K562 (cell line): Measurements from ENCODE around the gene ZSWIM1. TPM values are rescaled to one million over a fixed set of nuclear protein-coding genes. Genes with fewer than 3 reads are reported as not detected.

Source experiments
- BRCA1 ChIP-seq, 2 experiments: fragments of 450-650 bp in 1 of 2; sonication (generic) in 1 of 2; formaldehyde crosslinking in 1 of 2; IDR thresholded peaks; 2 replicates each; pipeline versions ENCODE4 v1.5.0 to v1.6.1; 2017 to 2020; ENCODE audit warnings: mild to moderate bottlenecking in 1 of 2, missing genetic modification reagents in 1 of 2
- CREM ChIP-seq: IDR thresholded peaks from 2 replicates; pipeline ENCODE4 v1.6.1; 2014; ENCODE audit warnings: antibody characterized with exemption, low read depth
- CTBP1 ChIP-seq: fragments of 450-650 bp; IDR thresholded peaks from 2 replicates; pipeline ENCODE4 v1.6.1; 2016; ENCODE audit warnings: borderline replicate concordance
- DPF2 ChIP-seq: fragments of 450-650 bp; IDR thresholded peaks from 2 replicates; pipeline ENCODE4 v1.6.1; 2016
- GTF2E2 ChIP-seq: fragments of 200-800 bp; sonication (Bioruptor generic); IDR thresholded peaks from 2 replicates; pipeline ENCODE4 v1.6.1; 2016; ENCODE audit warnings: missing genetic modification characterization, missing compliant biosample characterization
- HDAC2 ChIP-seq: fragments of 450-650 bp; IDR thresholded peaks from 2 replicates; pipeline ENCODE4 v1.6.1; 2016; ENCODE audit warnings: mild to moderate bottlenecking
- MAFK ChIP-seq: IDR thresholded peaks from 2 replicates; pipeline ENCODE4 v1.6.1; 2011; ENCODE audit warnings: low read length, improper control_type of control experiment
- MAZ ChIP-seq, 2 experiments: fragments of 450-650 bp in 1 of 2; sonication (generic) in 1 of 2; formaldehyde crosslinking; IDR thresholded peaks in 1 of 2; conservative IDR thresholded peaks in 1 of 2; 2 replicates each; pipeline versions ENCODE4 v1.4.0 to v1.5.0; 2020; ENCODE audit warnings: mild to moderate bottlenecking in 1 of 2, missing genetic modification reagents in 1 of 2
- NFXL1 ChIP-seq: fragments of 450-650 bp; formaldehyde crosslinking; IDR thresholded peaks from 2 replicates; pipeline ENCODE4 v1.4.0; 2021; ENCODE audit warnings: mild to moderate bottlenecking
- POLR2AphosphoS5 ChIP-seq: IDR thresholded peaks from 2 replicates; pipeline ENCODE4 v1.6.1; 2011; ENCODE audit warnings: mild to moderate bottlenecking, low read depth, low read length, moderate library complexity; ENCODE audit not compliant: control insufficient read depth, insufficient read depth
- RBBP5 ChIP-seq: fragments of 200-600 bp; sonication (generic); IDR thresholded peaks from 2 replicates; pipeline ENCODE4 v1.6.1; 2012; ENCODE audit warnings: borderline replicate concordance, mild to moderate bottlenecking, low read length, control low read depth, inconsistent platforms; ENCODE audit not compliant: insufficient read depth, poor library complexity, severe bottlenecking
- SMAD4 ChIP-seq: fragments of 250-450 bp; sonication (Bioruptor Pico); conservative IDR thresholded peaks from 2 replicates; pipeline ENCODE4 v1.8.0; 2021; ENCODE audit warnings: inconsistent platforms, mild to moderate bottlenecking, moderate library complexity
- SMARCC2 ChIP-seq: fragments of 450-650 bp; IDR thresholded peaks from 2 replicates; pipeline ENCODE4 v1.6.1; 2017; ENCODE audit warnings: antibody characterized with exemption, moderate library complexity, mild to moderate bottlenecking, low read depth
- STAT5A ChIP-seq: IDR thresholded peaks from 2 replicates; pipeline ENCODE4 v1.6.1; 2012; ENCODE audit warnings: low read length, inconsistent platforms, borderline replicate concordance
- TCF7L2 ChIP-seq: fragments of 150-350 bp; IDR thresholded peaks from 2 replicates; pipeline ENCODE4 v1.6.1; 2016; ENCODE audit warnings: low read depth, mild to moderate bottlenecking, low read length, moderate library complexity
- TRIM24 ChIP-seq, 2 experiments: fragments of 450-650 bp; IDR thresholded peaks; 2 replicates each; pipeline ENCODE4 v1.6.1; 2016
- ZKSCAN8 ChIP-seq: fragments of 200-800 bp; sonication (Bioruptor generic); IDR thresholded peaks from 2 replicates; pipeline ENCODE4 v1.6.1; 2016; ENCODE audit warnings: missing genetic modification characterization, missing compliant biosample characterization
- ZNF24 ChIP-seq: fragments of 450-650 bp; IDR thresholded peaks from 2 replicates; pipeline ENCODE4 v1.6.1; 2016
- ZNF347 ChIP-seq: fragments of 450-650 bp; formaldehyde crosslinking; IDR thresholded peaks from 2 replicates; pipeline ENCODE4 v1.4.0; 2020; ENCODE audit warnings: low read depth, mild to moderate bottlenecking, moderate library complexity
- ZNF444 ChIP-seq: fragments of 250-450 bp; sonication (Bioruptor Pico); IDR thresholded peaks from 2 replicates; pipeline ENCODE4 v1.4.0; 2020; ENCODE audit warnings: mild to moderate bottlenecking, moderate library complexity
- ZNF75A ChIP-seq: fragments of 450-650 bp; formaldehyde crosslinking; IDR thresholded peaks from 2 replicates; pipeline ENCODE4 v1.4.0; 2020; ENCODE audit warnings: mild to moderate bottlenecking
- polyA plus RNA-seq, 8 experiments: library from polyadenylated mRNA; depleted of rRNA in 4 of 8; stranded (reverse) in 5 of 8; unstranded in 3 of 8; fragments of >200 nt; fragmentation: Nextera tagmentation in 2 of 8; fragmentation: Illumina TruSeq in 1 of 8; extraction: Ambion mirVana in 2 of 8; extraction: Trizol in 1 of 8; gene quantifications; 2 replicates each; pipeline versions ENCODE4 v1.2.1 to v1.2.3, GENCODE V29; 2011 to 2014; ENCODE audit warnings: inconsistent platforms in 1 of 8, missing spikeins in 1 of 8
- total RNA-seq, 7 experiments: library from RNA; depleted of rRNA in 6 of 7; stranded (reverse); fragments of >200 nt in 6 of 7; fragmentation: Illumina TruSeq in 2 of 7; extraction: Trizol in 2 of 7; gene quantifications; 2 replicates each; pipeline versions ENCODE4 v1.2.1 to v1.2.3, GENCODE V29; 2011 to 2021; ENCODE audit warnings: low replicate concordance in 1 of 7
- TF ChIP-seq, protein P1 (sequence below): fragments of 450-650 bp; formaldehyde crosslinking; IDR thresholded peaks from 2 replicates; pipeline ENCODE4 v1.4.0; 2020; ENCODE audit warnings: mild to moderate bottlenecking, moderate library complexity
- TF ChIP-seq, protein P2 (sequence below), 2 experiments: fragments of 450-650 bp in 1 of 2; sonication (generic) in 1 of 2; formaldehyde crosslinking in 1 of 2; IDR thresholded peaks in 1 of 2; conservative IDR thresholded peaks in 1 of 2; 2 replicates each; pipeline versions ENCODE4 v1.6.1 to v1.8.1; 2016 to 2023; ENCODE audit warnings: mild to moderate bottlenecking in 2 of 2, moderate library complexity in 2 of 2, inconsistent platforms in 1 of 2, missing genetic modification reagents in 1 of 2
- TF ChIP-seq, protein P3 (sequence below), 2 experiments: fragments of 200-800 bp in 1 of 2; sonication (Bioruptor generic) in 1 of 2; sonication (generic) in 1 of 2; formaldehyde crosslinking in 1 of 2; IDR thresholded peaks in 1 of 2; conservative IDR thresholded peaks in 1 of 2; 2 replicates each; pipeline versions ENCODE4 v1.5.0 to v1.6.1; 2016 to 2020; ENCODE audit warnings: missing compliant biosample characterization in 1 of 2, missing genetic modification characterization in 1 of 2, missing genetic modification reagents in 1 of 2
- TF ChIP-seq, protein P4 (sequence below): sonication (generic); formaldehyde crosslinking; IDR thresholded peaks from 2 replicates; pipeline ENCODE4 v1.8.0; 2022; ENCODE audit warnings: missing genetic modification reagents, mild to moderate bottlenecking, moderate library complexity, borderline replicate concordance

The ZSWIM1 gene
- total and polyA plus RNA-seq, 9 of the 15 experiments (the other 6 are each of a cell fraction or from before 2014, with no cell fraction given) = 2.5 to 15.6 (median 9.5) TPM

DNA sequence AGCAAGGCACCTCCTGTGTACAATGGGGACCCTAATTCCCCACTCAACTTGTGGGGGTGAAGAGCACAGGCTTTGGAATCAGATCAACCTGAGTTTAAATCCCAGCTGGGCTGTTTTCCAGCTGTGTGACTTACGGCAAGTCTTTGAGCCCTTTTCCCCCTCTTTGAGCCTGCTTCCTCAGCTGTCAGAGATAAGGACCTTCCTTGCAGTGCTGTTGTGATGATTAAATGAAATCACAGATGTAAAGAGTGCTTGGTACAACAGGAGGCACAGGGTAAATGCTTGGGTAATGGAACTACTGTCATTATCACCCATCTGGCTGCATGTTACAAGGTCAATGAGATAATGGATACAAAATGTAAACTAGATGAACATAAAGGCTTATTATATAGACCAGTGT lies 44.2 kb upstream of the ZSWIM1 start (continued):
- TF ChIP-seq, protein P1, sequence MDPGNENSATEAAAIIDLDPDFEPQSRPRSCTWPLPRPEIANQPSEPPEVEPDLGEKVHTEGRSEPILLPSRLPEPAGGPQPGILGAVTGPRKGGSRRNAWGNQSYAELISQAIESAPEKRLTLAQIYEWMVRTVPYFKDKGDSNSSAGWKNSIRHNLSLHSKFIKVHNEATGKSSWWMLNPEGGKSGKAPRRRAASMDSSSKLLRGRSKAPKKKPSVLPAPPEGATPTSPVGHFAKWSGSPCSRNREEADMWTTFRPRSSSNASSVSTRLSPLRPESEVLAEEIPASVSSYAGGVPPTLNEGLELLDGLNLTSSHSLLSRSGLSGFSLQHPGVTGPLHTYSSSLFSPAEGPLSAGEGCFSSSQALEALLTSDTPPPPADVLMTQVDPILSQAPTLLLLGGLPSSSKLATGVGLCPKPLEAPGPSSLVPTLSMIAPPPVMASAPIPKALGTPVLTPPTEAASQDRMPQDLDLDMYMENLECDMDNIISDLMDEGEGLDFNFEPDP (CRISPR knock-in tag) = no peak
- peak; percentile 48; the same call in 1 of the 2 replicates for TF ChIP-seq DPF2
- TF ChIP-seq ZNF75A (CRISPR knock-in tag) = no peak
- TF ChIP-seq CREM = no peak
- peak; percentile 34; the same call in 1 of the 2 replicates for TF ChIP-seq STAT5A
- TF ChIP-seq MAZ (CRISPR knock-in tag; conservative IDR thresholded peaks at IDR 0.05 in 1 of 2, IDR thresholded peaks at IDR 0.05 in 1 of 2) = no peak
- no peak for TF ChIP-seq NFXL1 (CRISPR knock-in tag)
- TF ChIP-seq CTBP1 = peak; percentile 36; the same call in 1 of the 2 replicates
- TF ChIP-seq, protein P2, sequence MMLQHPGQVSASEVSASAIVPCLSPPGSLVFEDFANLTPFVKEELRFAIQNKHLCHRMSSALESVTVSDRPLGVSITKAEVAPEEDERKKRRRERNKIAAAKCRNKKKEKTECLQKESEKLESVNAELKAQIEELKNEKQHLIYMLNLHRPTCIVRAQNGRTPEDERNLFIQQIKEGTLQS (IDR thresholded peaks at IDR 0.05) = no peak
- TF ChIP-seq, protein P2 (CRISPR knock-in tag; conservative IDR thresholded peaks at IDR 0.05) = no peak
- TF ChIP-seq ZNF347 (CRISPR knock-in tag) = no peak
- TF ChIP-seq TCF7L2 = no peak
- TF ChIP-seq, protein P3, sequence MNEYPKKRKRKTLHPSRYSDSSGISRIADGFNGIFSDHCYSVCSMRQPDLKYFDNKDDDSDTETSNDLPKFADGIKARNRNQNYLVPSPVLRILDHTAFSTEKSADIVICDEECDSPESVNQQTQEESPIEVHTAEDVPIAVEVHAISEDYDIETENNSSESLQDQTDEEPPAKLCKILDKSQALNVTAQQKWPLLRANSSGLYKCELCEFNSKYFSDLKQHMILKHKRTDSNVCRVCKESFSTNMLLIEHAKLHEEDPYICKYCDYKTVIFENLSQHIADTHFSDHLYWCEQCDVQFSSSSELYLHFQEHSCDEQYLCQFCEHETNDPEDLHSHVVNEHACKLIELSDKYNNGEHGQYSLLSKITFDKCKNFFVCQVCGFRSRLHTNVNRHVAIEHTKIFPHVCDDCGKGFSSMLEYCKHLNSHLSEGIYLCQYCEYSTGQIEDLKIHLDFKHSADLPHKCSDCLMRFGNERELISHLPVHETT (CRISPR knock-in tag; conservative IDR thresholded peaks at IDR 0.05 in 1 of 2, IDR thresholded peaks at IDR 0.05 in 1 of 2) = no peak
- TF ChIP-seq, protein P4, sequence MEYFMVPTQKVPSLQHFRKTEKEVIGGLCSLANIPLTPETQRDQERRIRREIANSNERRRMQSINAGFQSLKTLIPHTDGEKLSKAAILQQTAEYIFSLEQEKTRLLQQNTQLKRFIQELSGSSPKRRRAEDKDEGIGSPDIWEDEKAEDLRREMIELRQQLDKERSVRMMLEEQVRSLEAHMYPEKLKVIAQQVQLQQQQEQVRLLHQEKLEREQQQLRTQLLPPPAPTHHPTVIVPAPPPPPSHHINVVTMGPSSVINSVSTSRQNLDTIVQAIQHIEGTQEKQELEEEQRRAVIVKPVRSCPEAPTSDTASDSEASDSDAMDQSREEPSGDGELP (CRISPR knock-in tag) = peak; percentile 74
- TF ChIP-seq SMARCC2 = no peak
- no peak for TF ChIP-seq ZNF24
- TF ChIP-seq POLR2AphosphoS5 = peak; percentile 58; the same call in 1 of the 2 replicates
- no peak for TF ChIP-seq ZKSCAN8 (CRISPR knock-in tag)
- TF ChIP-seq MAFK = no peak
- no peak for TF ChIP-seq BRCA1 (IDR thresholded peaks at IDR 0.05)
- no peak for TF ChIP-seq BRCA1 (CRISPR knock-in tag; IDR thresholded peaks at IDR 0.05)
- TF ChIP-seq TRIM24 (IDR thresholded peaks at IDR 0.05) = no peak
- 0 out of 2 replicates have a peak, but pooled peaks have one; percentile 37 for TF ChIP-seq SMAD4 (CRISPR knock-in tag)
- no peak for TF ChIP-seq ZNF444
- peak; percentile 75 for TF ChIP-seq HDAC2
- TF ChIP-seq GTF2E2 (tag) = no peak
- no peak for TF ChIP-seq RBBP5
